NCI-H82 treated with DMSO at 0.1 percent for 48 hours (cell line): ENCODE results near the gene B3GAT3.
"Not testable (repeated sequence)": the region's sequence is repeated elsewhere in the genome, so short reads cannot be mapped to it uniquely, and the experiment has no call there.

Experiments
- DNase-seq: peaks from one replicate; lab custom pipeline; 2025; ENCODE audit not compliant: unreplicated experiment; lab: John Stamatoyannopoulos, UW

The B3GAT3 gene

GRCh38 chr11:62645946-62646824 is 24.4 kb upstream of the B3GAT3 start, which contains the start of gene GANAB:
TSS of gene GANAB (minus strand) at chr11:62646613. CDS start at chr11:62646599, 14 bp downstream.
- DNase-seq: peak; percentile 93

GRCh38 chr11:62645671-62645945 is 23.8 kb upstream of the B3GAT3 start:
- DNase-seq: no peak

- no peak for DNase-seq
Measured at GRCh38 chr11:62644220-62644619, 22.4 kb upstream of the B3GAT3 start.

GRCh38 chr11:62632492-62632891 is 10.7 kb upstream of the B3GAT3 start:
- DNase-seq: no peak

- no peak for DNase-seq
Measured at GRCh38 chr11:62627713-62628112, 5.9 kb upstream of the B3GAT3 start.

- DNase-seq: no peak
Measured at GRCh38 chr11:62622476-62623089, 797 bp upstream of the B3GAT3 start.

GRCh38 chr11:62621027-62621566 is 689 bp downstream of the B3GAT3 start:
- no peak for DNase-seq

GRCh38 chr11:62616957-62617356 is 4.8 kb downstream of the B3GAT3 start:
- DNase-seq: not testable (repeated sequence)

GRCh38 chr11:62615521-62615920 is 6.3 kb downstream of the B3GAT3 start:
- DNase-seq: no peak

GRCh38 chr11:62614275-62614674 is 7.5 kb downstream of the B3GAT3 start:
- DNase-seq: no peak

GRCh38 chr11:62613291-62613778 is 8.5 kb downstream of the B3GAT3 start:
- DNase-seq: no peak

- DNase-seq: peak; percentile 91
Measured at GRCh38 chr11:62612366-62613290, 9.2 kb downstream of the B3GAT3 start, which contains the start of the genes EML3 and ROM1. TSS of gene EML3 (minus strand) at chr11:62612775. CDS start at chr11:62612457, 318 bp downstream. TSS of gene ROM1 (plus strand) at chr11:62613257. CDS start at chr11:62613282, 25 bp downstream.

- no peak for DNase-seq
Measured at GRCh38 chr11:62611705-62612365, 10.0 kb downstream of the B3GAT3 start.

- no peak for DNase-seq
Measured at GRCh38 chr11:62610814-62611704, 10.7 kb downstream of the B3GAT3 start.

GRCh38 chr11:62610403-62610802 is 11.4 kb downstream of the B3GAT3 start:
- DNase-seq: no peak

GRCh38 chr11:62608776-62609175 is 13.0 kb downstream of the B3GAT3 start:
- no peak for DNase-seq

GRCh38 chr11:62607714-62608113 is 14.1 kb downstream of the B3GAT3 start:
- DNase-seq: no peak

GRCh38 chr11:62605902-62606301 is 15.9 kb downstream of the B3GAT3 start:
- no peak for DNase-seq

GRCh38 chr11:62605467-62605866 is 16.3 kb downstream of the B3GAT3 start:
- DNase-seq: no peak
